ENCODE data around the gene HOXC11. TPM values are rescaled to one million over a fixed set of nuclear protein-coding genes. Genes with fewer than 3 reads are reported as not detected.

Gene HOXC11
- total and polyA plus RNA-seq, 2 donors (not counting 1 experiment from before 2014, with no cell fraction given): not detected

GRCh38 chr12:54025499-54026405 is 52.8 kb downstream of the HOXC11 start:
- Mint-ChIP-seq H3K27me3 (peaks cover 75% of the 10 kb centered on the region), H3K4me1 (peaks cover 11% of the 10 kb centered on the region), H3K27ac (no peak overlapping the region), H3K9me3 (ENCODE audit: insufficient read depth) (no peaks in the 10 kb centered on the region), H3K4me3 (no peak overlapping the region)
- Histone ChIP-seq H3K79me2 (ENCODE audit: control insufficient read depth, insufficient read depth, low read length) (no peaks in the 10 kb centered on the region), H2AFZ (ENCODE audit: insufficient read depth, low read depth, low read length, poor library complexity, severe bottlenecking) (no peak overlapping the region), H3K9ac (ENCODE audit: low read length) (no peak overlapping the region), H4K20me1 (ENCODE audit: control insufficient read depth, insufficient read depth, low read length, poor library complexity, severe bottlenecking) (no peaks in the 10 kb centered on the region), H3K4me2 (replicated peaks; ENCODE audit: low read depth, low read length, poor library complexity, severe bottlenecking) (no peak overlapping the region), H3K27ac (ENCODE audit: low read length in 2 of 2) (no peak overlapping the region), H3K27me3 (replicated peaks in 1 of 4; ENCODE audit: control extremely low read depth in 1 of 4, control insufficient read depth in 3 of 4, insufficient read depth in 4 of 4, low read length in 3 of 4) (peaks cover 0 to 93% (median 81%) of the 10 kb centered on the region in 4 experiments), H3K9me3 (ENCODE audit: control extremely low read depth in 1 of 3, control insufficient read depth in 2 of 3, insufficient read depth in 1 of 3, low read length in 2 of 3) (peaks cover 0 to 17% (median 0%) of the 10 kb centered on the region in 3 donors), H3K36me3 (replicated peaks in 1 of 2; ENCODE audit: control extremely low read depth in 1 of 2, control insufficient read depth in 1 of 2, extremely low read depth in 1 of 2, insufficient read depth in 2 of 2, low read length in 1 of 2) (no peaks in the 10 kb centered on the region), H3K4me1 (ENCODE audit: control insufficient read depth in 2 of 2, insufficient read depth in 2 of 2, low read length in 2 of 2) (peaks cover 0 to 28% of the 10 kb centered on the region in 2 donors), H3K4me3 (ENCODE audit: control extremely low read depth in 1 of 5, extremely low read depth in 1 of 5, insufficient read depth in 1 of 5, low read depth in 2 of 5, low read length in 4 of 5) (no peak overlapping the region)
- no peak for ATAC-seq (ENCODE audit: low read depth)
- POLR2A ChIA-PET: no interaction called here
- no peak for DNase-seq
- intact Hi-C loops (cut with micrococcal nuclease): no loop called here
- CTCF ChIA-PET: interaction anchor here (0.7 to 2.7 kb wide), 4 partner anchors 20 to 370 kb away, joined by 3 to 12 read pairs (median 4); no protein-coding TSS in a partner anchor
- WGBS (ENCODE audit: insufficient coverage): 33% methylated on average over 4 of the region's 7 CpGs
- TF ChIP-seq CTCF (IDR thresholded peaks at IDR 0.05): no peak
- TF ChIP-seq EZH2 (IDR thresholded peaks at IDR 0.05; ENCODE audit: borderline replicate concordance, insufficient read depth, low read depth, low read length, poor library complexity, severe bottlenecking): no peak
